Measurements from ENCODE around the gene SFXN4. TPM values are rescaled to one million over a fixed set of nuclear protein-coding genes. Genes with fewer than 3 reads are reported as not detected.
"Not testable (repeated sequence)": the region's sequence is repeated elsewhere in the genome, so short reads cannot be mapped to it uniquely, and the experiment has no call there.

The SFXN4 gene
- total RNA-seq, 1 experiment from 2014 or later: 72.9 TPM

DNA sequence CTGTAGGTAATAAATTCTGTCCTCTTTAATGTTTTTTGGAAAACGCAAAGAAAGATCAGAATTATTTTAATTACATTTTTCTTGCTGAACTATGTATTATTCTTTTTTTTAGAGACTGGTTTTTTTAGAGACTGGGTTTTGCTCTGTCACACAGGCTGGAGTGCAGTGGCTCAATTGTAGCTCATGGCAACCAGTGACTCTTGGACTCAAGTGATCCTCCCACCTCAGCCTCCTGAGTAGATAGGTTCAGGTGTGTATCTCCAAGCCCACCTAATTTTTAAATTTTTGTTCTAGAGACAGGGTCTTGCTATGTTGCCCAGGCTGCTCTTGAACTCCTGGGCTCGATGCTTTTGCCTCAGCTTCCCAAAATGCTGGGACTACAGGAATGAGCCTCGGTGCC lies 66.9 kb downstream of the SFXN4 start:
- intact Hi-C loops (cut with micrococcal nuclease; ENCODE audit: unreplicated experiment): no loop called here
- POLR2A ChIA-PET (ENCODE audit: low non-redundant PET): no interaction called here
- TF ChIP-seq EZH2 (IDR thresholded peaks at IDR 0.05; ENCODE audit: borderline replicate concordance, low read depth, low read length, poor library complexity, severe bottlenecking): no peak
- TF ChIP-seq CTCF (conservative IDR thresholded peaks at IDR 0.05; ENCODE audit: low read depth, low read length): no peak
- CTCF ChIA-PET: no interaction called here
- H3K4me1 ChIP-seq (ENCODE audit: insufficient read depth, low read length, poor library complexity, severe bottlenecking): no peaks in the 10 kb centered on the region
- no peak overlapping the region for H3K27ac ChIP-seq (ENCODE audit: low read depth, low read length, poor library complexity, severe bottlenecking)
- BruUV-seq (replicated peaks): no TSS peak
- H3K9me3 ChIP-seq (ENCODE audit: low read depth, low read length, poor library complexity, severe bottlenecking): no peaks in the 10 kb centered on the region
- no peaks in the 10 kb centered on the region for H3K27me3 ChIP-seq (replicated peaks; ENCODE audit: insufficient read depth, low read depth, low read length, poor library complexity)
- no peak overlapping the region for H3K4me3 ChIP-seq (ENCODE audit: low read depth, low read length, poor library complexity, severe bottlenecking)
- no peaks in the 10 kb centered on the region for H3K36me3 ChIP-seq (ENCODE audit: insufficient read depth, low read length, poor library complexity, severe bottlenecking)
- DNase-seq (ENCODE audit: low spot score): no peak

DNA sequence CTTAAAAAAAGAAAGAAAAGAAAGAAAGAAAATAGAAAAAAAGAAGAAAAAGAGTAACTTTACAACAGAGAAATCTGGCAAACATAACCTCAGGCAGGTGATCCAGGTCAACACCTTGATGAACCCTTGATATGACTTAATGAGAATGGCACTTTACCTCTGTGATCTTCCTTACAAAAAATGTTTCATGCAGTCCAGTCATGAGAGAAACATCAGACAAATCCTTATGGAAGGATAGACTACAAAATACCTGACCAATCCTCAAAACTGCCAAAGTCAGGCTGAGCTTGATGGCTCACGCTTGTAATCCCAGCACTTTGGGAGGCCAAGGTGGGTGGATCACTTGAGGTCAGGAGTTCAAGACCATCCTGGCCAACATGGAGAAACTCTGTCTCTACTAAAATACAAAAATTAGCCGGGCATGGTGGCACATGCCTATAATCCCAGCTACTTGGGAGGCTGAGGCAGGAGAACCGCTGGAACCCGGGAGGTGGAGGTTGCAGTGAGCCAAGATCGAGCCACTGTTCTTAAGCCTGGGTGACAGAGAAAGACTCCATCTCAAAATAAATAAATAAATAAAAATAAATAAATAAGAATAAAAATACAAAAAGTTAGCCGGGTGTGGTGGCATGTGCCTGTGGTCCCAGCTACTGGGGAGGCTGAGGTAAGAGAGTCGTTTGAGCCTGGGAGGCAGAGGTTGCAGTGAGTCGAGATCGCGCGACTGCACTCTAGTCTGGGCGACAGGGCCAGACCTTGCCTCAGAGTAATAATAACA lies 68.7 kb downstream of the SFXN4 start:
- H3K27me3 ChIP-seq (replicated peaks; ENCODE audit: insufficient read depth, low read depth, low read length, poor library complexity); DNase-seq (ENCODE audit: low spot score); H3K9me3 ChIP-seq (ENCODE audit: low read depth, low read length, poor library complexity, severe bottlenecking); H3K27ac ChIP-seq (ENCODE audit: low read depth, low read length, poor library complexity, severe bottlenecking); POLR2A ChIA-PET (ENCODE audit: low non-redundant PET); intact Hi-C loops (cut with micrococcal nuclease; ENCODE audit: unreplicated experiment); BruUV-seq (replicated peaks); H3K4me1 ChIP-seq (ENCODE audit: insufficient read depth, low read length, poor library complexity, severe bottlenecking); H3K4me3 ChIP-seq (ENCODE audit: low read depth, low read length, poor library complexity, severe bottlenecking); H3K36me3 ChIP-seq (ENCODE audit: insufficient read depth, low read length, poor library complexity, severe bottlenecking): not testable (repeated sequence)
- CTCF ChIA-PET: interaction anchor here (0.6 kb wide), 1 partner anchor 88 kb away, joined by 4 read pairs; no protein-coding TSS in a partner anchor

DNA sequence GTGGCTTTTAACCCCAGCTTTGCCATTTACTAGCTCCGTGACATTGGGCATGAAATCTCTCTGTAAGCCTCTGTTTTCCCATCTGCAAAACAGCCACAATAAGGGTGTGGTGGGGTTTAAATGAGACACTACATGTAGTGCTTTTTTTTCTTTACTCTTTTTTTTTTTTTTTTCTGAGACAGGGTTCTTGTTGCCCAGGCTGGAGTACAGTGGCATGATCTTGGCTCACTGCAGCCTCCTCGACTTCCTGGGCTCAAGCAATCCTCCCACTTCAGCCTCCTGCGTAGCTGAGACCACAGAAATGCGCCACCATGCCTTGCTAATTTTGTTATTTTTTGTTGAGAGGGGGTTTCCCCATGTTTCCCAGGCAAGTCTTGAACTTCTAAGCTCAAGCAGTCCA lies 69.9 kb downstream of the SFXN4 start:
- TF ChIP-seq CTCF (conservative IDR thresholded peaks at IDR 0.05; ENCODE audit: low read depth, low read length) (no peak), EZH2 (IDR thresholded peaks at IDR 0.05; ENCODE audit: borderline replicate concordance, low read depth, low read length, poor library complexity, severe bottlenecking) (no peak)
- no peaks in the 10 kb centered on the region for H3K4me1 ChIP-seq (ENCODE audit: insufficient read depth, low read length, poor library complexity, severe bottlenecking)
- no peaks in the 10 kb centered on the region for H3K36me3 ChIP-seq (ENCODE audit: insufficient read depth, low read length, poor library complexity, severe bottlenecking)
- intact Hi-C loops (cut with micrococcal nuclease; ENCODE audit: unreplicated experiment): no loop called here
- POLR2A ChIA-PET (ENCODE audit: low non-redundant PET): no interaction called here
- CTCF ChIA-PET: no interaction called here
- H3K27ac ChIP-seq (ENCODE audit: low read depth, low read length, poor library complexity, severe bottlenecking): no peak overlapping the region
- no peak for DNase-seq (ENCODE audit: low spot score)
- BruUV-seq (replicated peaks): no TSS peak
- H3K27me3 ChIP-seq (replicated peaks; ENCODE audit: insufficient read depth, low read depth, low read length, poor library complexity): no peaks in the 10 kb centered on the region
- no peaks in the 10 kb centered on the region for H3K9me3 ChIP-seq (ENCODE audit: low read depth, low read length, poor library complexity, severe bottlenecking)
- H3K4me3 ChIP-seq (ENCODE audit: low read depth, low read length, poor library complexity, severe bottlenecking): no peak overlapping the region

DNA sequence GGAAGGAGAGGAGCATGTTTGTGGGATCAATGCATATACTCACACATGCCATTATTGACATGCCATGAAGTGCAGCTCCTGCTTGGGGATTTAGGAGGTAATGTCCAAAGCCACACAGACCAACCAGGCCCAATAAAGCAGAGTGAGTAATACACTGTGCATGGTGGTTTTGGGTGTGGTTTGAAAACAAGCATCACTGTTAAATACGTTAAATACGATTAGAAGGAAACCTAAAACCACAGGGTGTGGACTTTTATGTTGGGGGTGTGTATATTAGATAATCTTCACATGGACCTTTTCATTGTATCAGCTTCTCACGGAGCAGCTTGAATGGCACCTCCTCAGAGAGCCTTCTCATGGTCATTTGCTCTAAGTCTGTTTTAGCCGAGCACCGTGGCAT lies 74.5 kb downstream of the SFXN4 start:
- CTCF ChIA-PET: no interaction called here
- POLR2A ChIA-PET (ENCODE audit: low non-redundant PET): no interaction called here
- no peaks in the 10 kb centered on the region for H3K9me3 ChIP-seq (ENCODE audit: low read depth, low read length, poor library complexity, severe bottlenecking)
- intact Hi-C loops (cut with micrococcal nuclease; ENCODE audit: unreplicated experiment): no loop called here
- TF ChIP-seq EZH2 (IDR thresholded peaks at IDR 0.05; ENCODE audit: borderline replicate concordance, low read depth, low read length, poor library complexity, severe bottlenecking) (no peak), CTCF (conservative IDR thresholded peaks at IDR 0.05; ENCODE audit: low read depth, low read length) (no peak)
- no peaks in the 10 kb centered on the region for H3K4me1 ChIP-seq (ENCODE audit: insufficient read depth, low read length, poor library complexity, severe bottlenecking)
- no peak overlapping the region for H3K4me3 ChIP-seq (ENCODE audit: low read depth, low read length, poor library complexity, severe bottlenecking)
- no peaks in the 10 kb centered on the region for H3K36me3 ChIP-seq (ENCODE audit: insufficient read depth, low read length, poor library complexity, severe bottlenecking)
- no peak for DNase-seq (ENCODE audit: low spot score)
- no peak overlapping the region for H3K27ac ChIP-seq (ENCODE audit: low read depth, low read length, poor library complexity, severe bottlenecking)
- no peaks in the 10 kb centered on the region for H3K27me3 ChIP-seq (replicated peaks; ENCODE audit: insufficient read depth, low read depth, low read length, poor library complexity)
- no TSS peak for BruUV-seq (replicated peaks)
